Osteoblast (primary cell): ENCODE measurements around the gene PYROXD2. TPM values are rescaled to one million over a fixed set of nuclear protein-coding genes. Genes with fewer than 3 reads are reported as not detected.
A peak's percentile ranks its signal among the peaks of the same experiment; 100 is the strongest.

Source experiments
- DNase-seq: peaks from one replicate; pipeline ENCODE4 v3.0.0; 2011; ENCODE audit warnings: low spot score, mixed read lengths; ENCODE audit not compliant: insufficient read length; ENCODE audit errors: missing footprints
- H2AFZ ChIP-seq: 2 replicates; pipeline ENCODE4 v1.6.0; 2011; ENCODE audit warnings: mild to moderate bottlenecking, low read length
- H3K27ac ChIP-seq: 2 replicates; pipeline ENCODE4 v1.5.1; 2011; ENCODE audit warnings: mild to moderate bottlenecking, low read depth, low read length, moderate library complexity
- H3K27me3 ChIP-seq: 2 replicates; pipeline ENCODE4 v1.6.0; 2012; ENCODE audit warnings: mild to moderate bottlenecking, control low read depth, inconsistent platforms, low read length, moderate library complexity; ENCODE audit not compliant: insufficient read depth
- H3K36me3 ChIP-seq: 2 replicates; pipeline ENCODE4 v1.5.1; 2011; ENCODE audit warnings: mild to moderate bottlenecking, low read length, control low read depth, moderate library complexity; ENCODE audit not compliant: insufficient read depth
- H3K4me1 ChIP-seq: 2 replicates; pipeline ENCODE4 v1.5.1; 2011; ENCODE audit warnings: mild to moderate bottlenecking, low read length, control low read depth, moderate library complexity; ENCODE audit not compliant: insufficient read depth
- H3K4me2 ChIP-seq: 2 replicates; pipeline ENCODE4 v1.6.0; 2011; ENCODE audit warnings: mild to moderate bottlenecking, low read length; ENCODE audit not compliant: insufficient read depth
- H3K4me3 ChIP-seq: fragments of 200-600 bp; sonication (generic); 3 replicates; pipeline ENCODE4 v1.5.1; 2012; ENCODE audit warnings: mild to moderate bottlenecking, low read length, inconsistent platforms; ENCODE audit not compliant: insufficient read depth
- H3K79me2 ChIP-seq: 2 replicates; pipeline ENCODE4 v1.6.0; 2012; ENCODE audit warnings: mild to moderate bottlenecking, low read length, control low read depth, inconsistent platforms; ENCODE audit not compliant: insufficient read depth
- H3K9me3 ChIP-seq: 2 replicates; pipeline ENCODE4 v1.5.1; 2011; ENCODE audit warnings: low read depth, low read length, control low read depth
- H4K20me1 ChIP-seq: 2 replicates; pipeline ENCODE4 v1.6.0; 2012; ENCODE audit warnings: mild to moderate bottlenecking, low read length, control low read depth; ENCODE audit not compliant: insufficient read depth
- CTCF ChIP-seq: IDR thresholded peaks from 2 replicates; pipeline ENCODE4 v1.5.1; 2011; ENCODE audit warnings: mild to moderate bottlenecking, low read depth, low read length, moderate library complexity; ENCODE audit errors: extremely low read depth
- total RNA-seq: library from RNA; depleted of rRNA; stranded (reverse); fragments of >200 nt; gene quantifications from 2 replicates; pipeline ENCODE4 v1.2.3, GENCODE V29; 2012

Gene PYROXD2
- total RNA-seq, 1 donor = 11.6 TPM

- Histone ChIP-seq H3K4me3 (no peak overlapping the region), H2AFZ (peak overlapping the region; percentile 12), H3K27ac (no peak overlapping the region), H3K4me1 (peaks cover 14% of the 10 kb centered on the region), H3K9me3 (no peaks in the 10 kb centered on the region), H3K4me2 (no peak overlapping the region), H3K36me3 (peaks cover 4% of the 10 kb centered on the region), H3K27me3 (no peaks in the 10 kb centered on the region), H3K79me2 (no peaks in the 10 kb centered on the region), H4K20me1 (no peaks in the 10 kb centered on the region)
- DNase-seq = no peak
- no peak for TF ChIP-seq CTCF
Observed at GRCh38 chr10:98394851-98395440, 20.0 kb downstream of the PYROXD2 start.

GRCh38 chr10:98391578-98391991 is 23.4 kb downstream of the PYROXD2 start:
- TF ChIP-seq CTCF = no peak
- peaks cover 14% of the 10 kb centered on the region for H3K4me1 ChIP-seq
- H2AFZ ChIP-seq = no peak overlapping the region
- no peaks in the 10 kb centered on the region for H3K79me2 ChIP-seq
- H3K27me3 ChIP-seq = no peaks in the 10 kb centered on the region
- no peaks in the 10 kb centered on the region for H4K20me1 ChIP-seq
- no peak for DNase-seq
- no peaks in the 10 kb centered on the region for H3K9me3 ChIP-seq
- H3K4me3 ChIP-seq = no peak overlapping the region
- H3K36me3 ChIP-seq = peaks cover under 1% of the 10 kb centered on the region
- H3K4me2 ChIP-seq = no peak overlapping the region
- no peak overlapping the region for H3K27ac ChIP-seq

DNA sequence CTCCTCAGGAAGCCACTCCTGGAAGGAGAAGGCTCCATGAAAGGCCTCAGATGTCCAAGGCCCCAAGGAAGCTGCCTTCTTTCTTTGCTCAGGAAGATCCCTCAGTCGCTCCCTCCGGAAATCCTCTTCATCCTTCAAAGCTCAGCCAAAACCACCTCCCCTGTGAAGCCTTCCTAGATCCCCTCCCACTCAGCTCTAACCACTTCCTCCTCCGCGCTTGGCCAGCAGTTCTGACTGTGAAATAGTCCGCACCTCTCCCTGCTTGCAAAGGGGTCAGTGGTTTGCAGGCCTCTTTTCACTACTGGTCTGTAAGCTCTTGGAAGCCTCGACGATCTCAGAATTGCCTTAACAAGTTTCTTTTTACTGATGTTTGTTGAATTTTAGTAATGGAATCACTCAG is 23.9 kb downstream of the PYROXD2 start:
- Histone ChIP-seq H3K27me3 (no peaks in the 10 kb centered on the region), H3K9me3 (no peaks in the 10 kb centered on the region), H4K20me1 (no peaks in the 10 kb centered on the region), H3K4me3 (no peak overlapping the region), H3K79me2 (no peaks in the 10 kb centered on the region), H2AFZ (no peak overlapping the region), H3K4me1 (peaks cover 14% of the 10 kb centered on the region), H3K27ac (no peak overlapping the region), H3K36me3 (no peaks in the 10 kb centered on the region), H3K4me2 (no peak overlapping the region)
- no peak for DNase-seq
- no peak for TF ChIP-seq CTCF

GRCh38 chr10:98390406-98390805 is 24.6 kb downstream of the PYROXD2 start:
- Histone ChIP-seq H3K4me3 (no peak overlapping the region), H3K4me1 (peaks cover 14% of the 10 kb centered on the region), H2AFZ (no peak overlapping the region), H4K20me1 (no peaks in the 10 kb centered on the region), H3K4me2 (no peak overlapping the region), H3K27ac (no peak overlapping the region), H3K9me3 (no peaks in the 10 kb centered on the region), H3K79me2 (no peaks in the 10 kb centered on the region), H3K36me3 (no peaks in the 10 kb centered on the region), H3K27me3 (no peaks in the 10 kb centered on the region)
- TF ChIP-seq CTCF = no peak
- no peak for DNase-seq
